ENCODE measurements around the gene ARPC2.

ARPC2 gene

GRCh38 chr2:218289639-218290315 lies 72.8 kb downstream of the ARPC2 start:
- no peak for DNase-seq (ENCODE audit: low spot score)

GRCh38 chr2:218290316-218291261 lies 73.6 kb downstream of the ARPC2 start:
- peak; percentile 44 for DNase-seq (ENCODE audit: low spot score)

GRCh38 chr2:218291318-218292047 lies 74.5 kb downstream of the ARPC2 start:
- DNase-seq (ENCODE audit: low spot score) = no peak

GRCh38 chr2:218292048-218293014 lies 75.3 kb downstream of the ARPC2 start, which contains the start of gene TMBIM1:
Gene TMBIM1, minus strand, starts transcription at chr2:218292503. Its CDS starts 10,362 bp downstream, at chr2:218282141.
- DNase-seq (ENCODE audit: low spot score) = peak; percentile 77

- no peak for DNase-seq (ENCODE audit: low spot score)
Measured at GRCh38 chr2:218293715-218294429, 76.9 kb downstream of the ARPC2 start.

- no peak for DNase-seq (ENCODE audit: low spot score)
Measured at GRCh38 chr2:218294430-218295022, 77.5 kb downstream of the ARPC2 start.

- no peak for DNase-seq (ENCODE audit: low spot score)
Measured at GRCh38 chr2:218295029-218295428, 78.0 kb downstream of the ARPC2 start.

GRCh38 chr2:218296200-218296599 lies 79.2 kb downstream of the ARPC2 start:
- no peak for DNase-seq (ENCODE audit: low spot score)

- no peak for DNase-seq (ENCODE audit: low spot score)
Measured at GRCh38 chr2:218296847-218297246, 79.9 kb downstream of the ARPC2 start.

- DNase-seq (ENCODE audit: low spot score) = no peak
Measured at GRCh38 chr2:218298314-218298875, 81.4 kb downstream of the ARPC2 start.

GRCh38 chr2:218300141-218300540 lies 83.2 kb downstream of the ARPC2 start:
- DNase-seq (ENCODE audit: low spot score) = no peak

- DNase-seq (ENCODE audit: low spot score) = peak; percentile 93
Measured at GRCh38 chr2:218301176-218301819, 84.3 kb downstream of the ARPC2 start.

All from activated CD4-positive, alpha-beta T cell treated with anti-CD3 and anti-CD28 coated beads, Interleukin-2, Interleukin-4, amounts not matched to agents 100 ng/mL and 50 ng/mL, durations not matched to agents 16 hours and 8 hours (primary cell).